ENCODE results near the gene NHLH1.

NHLH1 gene

DNA sequence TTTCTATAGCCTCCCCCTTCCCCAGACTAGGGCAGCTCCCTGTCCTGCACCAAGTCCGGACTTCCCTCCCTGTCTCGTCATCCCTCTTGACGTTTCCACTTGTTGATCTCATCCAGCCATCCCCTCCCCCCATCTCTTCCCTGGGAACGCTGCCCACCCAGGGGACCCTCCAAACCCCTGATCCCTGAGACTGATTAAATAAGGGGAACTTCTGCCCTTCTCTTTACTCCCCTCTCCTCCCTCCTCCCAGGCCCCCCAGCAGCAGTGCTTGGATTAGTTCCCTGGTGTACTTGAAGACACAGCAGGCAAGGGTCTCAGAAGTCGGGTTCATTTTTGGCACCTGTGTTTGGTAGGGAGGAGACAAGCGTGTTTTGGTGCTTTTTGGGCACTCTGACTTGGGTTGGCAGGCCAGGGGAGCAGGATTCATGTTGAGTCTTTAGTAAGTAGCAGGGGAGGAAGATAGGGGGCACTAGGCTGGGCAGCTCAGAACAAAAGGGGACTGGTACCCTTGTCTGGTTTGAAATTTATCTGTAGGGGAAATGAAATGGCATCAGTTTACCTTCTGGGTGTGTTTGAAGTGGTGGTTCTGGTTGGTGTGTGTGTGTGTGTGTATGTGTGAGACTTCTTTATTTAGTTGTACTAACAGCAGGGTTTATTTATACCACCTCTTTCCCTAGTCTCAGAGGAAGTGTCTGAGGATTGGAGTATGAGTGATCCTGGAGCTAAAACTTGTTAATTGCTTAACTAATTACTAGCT lies 44.6 kb downstream of the NHLH1 start:
- Histone ChIP-seq H3K36me3 (ENCODE audit: control insufficient read depth, insufficient read depth, low read length) (peaks cover 13% of the 10 kb centered on the region), H3K27me3 (ENCODE audit: control insufficient read depth, insufficient read depth, low read length) (no peaks in the 10 kb centered on the region), H3K9me3 (ENCODE audit: control insufficient read depth, insufficient read depth, low read depth, low read length) (no peaks in the 10 kb centered on the region), H3K9ac (ENCODE audit: low read length) (no peak overlapping the region), H3K27ac (ENCODE audit: low read depth, low read length) (no peak overlapping the region), H3K4me3 (ENCODE audit: low read depth, low read length) (no peak overlapping the region), H3K4me1 (ENCODE audit: control insufficient read depth, insufficient read depth, low read length) (peaks cover 56% of the 10 kb centered on the region)

DNA sequence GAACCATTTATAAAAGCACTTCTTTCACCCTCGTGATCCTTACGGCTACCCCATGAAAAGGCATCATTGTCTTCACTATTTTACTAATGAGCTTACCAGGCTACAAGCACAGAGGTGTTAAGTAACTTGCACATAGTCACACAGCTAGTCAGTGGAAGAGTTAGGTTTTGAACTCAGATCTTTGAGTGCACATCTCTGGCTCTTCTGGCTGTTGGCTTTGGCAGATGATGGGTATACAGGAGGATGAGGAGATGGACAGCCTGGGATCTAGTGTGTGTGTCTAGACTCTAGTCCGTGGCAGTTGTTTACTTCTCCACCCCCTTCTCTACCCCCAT lies 45.1 kb downstream of the NHLH1 start:
- no peak overlapping the region for H3K4me3 ChIP-seq (ENCODE audit: low read depth, low read length)
- H3K27ac ChIP-seq (ENCODE audit: low read depth, low read length), result no peak overlapping the region
- H3K9ac ChIP-seq (ENCODE audit: low read length), result no peak overlapping the region
- H3K4me1 ChIP-seq (ENCODE audit: control insufficient read depth, insufficient read depth, low read length), result peaks cover 55% of the 10 kb centered on the region
- no peaks in the 10 kb centered on the region for H3K27me3 ChIP-seq (ENCODE audit: control insufficient read depth, insufficient read depth, low read length)
- no peaks in the 10 kb centered on the region for H3K9me3 ChIP-seq (ENCODE audit: control insufficient read depth, insufficient read depth, low read depth, low read length)
- H3K36me3 ChIP-seq (ENCODE audit: control insufficient read depth, insufficient read depth, low read length), result peaks cover 17% of the 10 kb centered on the region

DNA sequence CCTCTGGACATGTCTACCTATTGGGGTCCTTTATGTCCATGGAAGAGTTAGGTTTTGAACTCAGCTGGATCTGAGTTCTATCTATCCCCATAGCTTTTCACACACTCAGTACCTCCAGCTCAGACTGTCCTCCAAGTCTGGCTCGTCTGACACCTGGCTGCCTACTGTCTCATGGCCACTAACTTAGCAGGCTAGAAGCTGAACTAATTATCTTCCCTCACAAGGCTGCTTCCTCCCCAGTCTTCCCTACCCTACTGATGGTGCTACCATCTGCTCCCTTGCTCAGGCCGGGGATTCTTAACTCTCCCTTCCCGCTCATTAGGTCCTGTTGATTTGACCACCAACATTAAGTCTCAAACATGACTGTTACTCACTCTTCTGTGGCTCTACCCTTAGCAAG lies 46.8 kb downstream of the NHLH1 start:
- Histone ChIP-seq H3K4me1 (ENCODE audit: control insufficient read depth, insufficient read depth, low read length) (peaks cover 38% of the 10 kb centered on the region), H3K9ac (ENCODE audit: low read length) (no peak overlapping the region), H3K36me3 (ENCODE audit: control insufficient read depth, insufficient read depth, low read length) (peaks cover 28% of the 10 kb centered on the region), H3K9me3 (ENCODE audit: control insufficient read depth, insufficient read depth, low read depth, low read length) (no peaks in the 10 kb centered on the region), H3K4me3 (ENCODE audit: low read depth, low read length) (no peak overlapping the region), H3K27ac (ENCODE audit: low read depth, low read length) (no peak overlapping the region), H3K27me3 (ENCODE audit: control insufficient read depth, insufficient read depth, low read length) (no peaks in the 10 kb centered on the region)

DNA sequence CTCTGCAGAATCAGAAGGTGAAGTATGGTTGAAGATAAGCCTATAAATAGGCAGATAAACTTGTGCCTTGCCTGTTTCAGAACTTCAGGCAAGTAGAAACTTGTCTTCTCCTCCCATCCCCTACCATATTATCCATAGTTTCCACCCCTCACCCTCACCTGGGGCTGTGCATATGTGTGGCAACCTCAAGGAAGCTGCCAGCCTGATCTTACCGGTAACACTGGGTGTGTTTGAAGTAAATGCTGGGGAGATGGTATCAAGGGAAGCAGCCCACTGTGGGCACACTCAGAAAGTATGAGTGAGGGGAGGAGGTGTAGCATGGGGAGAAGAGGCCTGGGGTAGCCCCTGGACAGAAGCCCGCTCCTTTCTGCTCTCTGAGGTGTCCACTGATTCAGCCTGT lies 48.0 kb downstream of the NHLH1 start:
- no peaks in the 10 kb centered on the region for H3K9me3 ChIP-seq (ENCODE audit: control insufficient read depth, insufficient read depth, low read depth, low read length)
- H3K4me3 ChIP-seq (ENCODE audit: low read depth, low read length), result no peak overlapping the region
- H3K36me3 ChIP-seq (ENCODE audit: control insufficient read depth, insufficient read depth, low read length), result peaks cover 40% of the 10 kb centered on the region
- H3K4me1 ChIP-seq (ENCODE audit: control insufficient read depth, insufficient read depth, low read length), result peaks cover 26% of the 10 kb centered on the region
- H3K27ac ChIP-seq (ENCODE audit: low read depth, low read length), result no peak overlapping the region
- no peaks in the 10 kb centered on the region for H3K27me3 ChIP-seq (ENCODE audit: control insufficient read depth, insufficient read depth, low read length)
- no peak overlapping the region for H3K9ac ChIP-seq (ENCODE audit: low read length)

DNA sequence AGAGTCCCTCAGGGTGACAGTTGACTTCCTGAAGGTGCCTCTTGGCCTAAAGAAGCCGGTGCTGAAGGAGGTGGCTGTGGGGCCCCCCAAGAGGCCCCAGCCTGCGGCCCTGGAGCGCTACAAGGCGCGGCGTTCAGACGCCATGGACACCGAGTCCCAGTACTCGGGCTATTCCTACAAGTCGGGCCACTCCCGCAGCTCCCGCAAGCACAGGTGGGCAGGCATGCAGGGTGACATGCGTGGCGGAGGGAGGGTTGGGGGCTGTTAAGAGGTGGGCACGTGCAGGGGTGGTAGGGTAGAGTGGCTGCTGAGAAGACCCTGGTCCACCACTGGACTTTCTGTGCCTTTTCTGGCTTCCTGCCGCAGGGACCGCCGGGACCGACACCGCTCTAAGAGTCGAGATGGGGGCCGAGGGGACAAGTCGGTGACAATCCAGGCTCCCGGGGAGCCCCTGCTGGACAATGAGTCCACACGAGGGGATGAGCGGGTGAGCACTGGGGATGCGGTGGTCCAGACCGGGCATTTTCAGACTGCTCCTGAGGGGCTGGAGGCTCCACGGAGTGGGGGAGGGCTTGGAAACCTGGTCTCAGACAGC lies 48.9 kb downstream of the NHLH1 start:
- Histone ChIP-seq H3K36me3 (ENCODE audit: control insufficient read depth, insufficient read depth, low read length) (peaks cover 49% of the 10 kb centered on the region), H3K4me1 (ENCODE audit: control insufficient read depth, insufficient read depth, low read length) (peaks cover 18% of the 10 kb centered on the region), H3K9me3 (ENCODE audit: control insufficient read depth, insufficient read depth, low read depth, low read length) (no peaks in the 10 kb centered on the region), H3K27ac (ENCODE audit: low read depth, low read length) (no peak overlapping the region), H3K27me3 (ENCODE audit: control insufficient read depth, insufficient read depth, low read length) (no peaks in the 10 kb centered on the region), H3K9ac (ENCODE audit: low read length) (no peak overlapping the region), H3K4me3 (ENCODE audit: low read depth, low read length) (no peak overlapping the region)

DNA sequence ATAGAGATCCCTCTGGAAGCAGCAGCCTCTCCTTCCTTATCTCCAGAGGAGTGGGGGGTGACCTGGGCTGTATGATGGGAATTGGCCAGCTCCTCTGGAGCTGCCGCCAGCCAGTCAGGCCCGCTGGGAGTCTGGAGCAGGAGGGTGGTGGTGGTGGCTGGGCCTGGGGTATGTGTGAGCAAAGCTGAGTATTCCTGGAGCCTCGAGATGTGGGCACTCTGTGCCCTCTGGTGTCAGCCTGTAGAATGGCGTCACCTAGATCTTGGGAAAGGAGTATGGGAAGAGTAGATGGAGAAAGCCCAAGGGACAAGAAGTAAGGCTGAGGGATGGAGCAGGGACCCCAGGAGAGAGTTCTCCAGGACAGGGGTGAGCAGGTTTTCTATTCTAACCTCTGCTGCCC lies 49.5 kb downstream of the NHLH1 start:
- H3K9me3 ChIP-seq (ENCODE audit: control insufficient read depth, insufficient read depth, low read depth, low read length), result no peaks in the 10 kb centered on the region
- H3K27ac ChIP-seq (ENCODE audit: low read depth, low read length), result no peak overlapping the region

DNA sequence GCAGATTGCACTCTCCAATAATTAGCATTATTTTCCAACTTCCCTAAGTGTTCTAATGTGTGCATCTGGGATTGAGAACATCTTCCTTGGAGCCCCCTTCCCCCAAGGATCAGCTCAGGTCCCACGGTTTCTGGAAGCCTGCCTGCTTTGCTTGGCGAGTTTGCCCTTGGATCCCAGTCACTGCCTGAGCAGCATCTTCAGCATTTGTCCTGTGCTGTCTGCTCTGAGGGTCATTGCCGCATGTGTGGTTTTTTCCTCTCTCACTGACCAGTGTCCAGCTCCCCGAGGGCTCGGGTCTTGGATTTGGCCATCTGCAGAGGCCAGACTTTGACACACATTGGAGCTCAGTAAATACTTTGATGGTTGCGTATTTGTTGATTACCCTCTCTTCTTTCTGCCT lies 51.6 kb downstream of the NHLH1 start:
- Histone ChIP-seq H3K27me3 (ENCODE audit: control insufficient read depth, insufficient read depth, low read length) (no peaks in the 10 kb centered on the region), H3K36me3 (ENCODE audit: control insufficient read depth, insufficient read depth, low read length) (peaks cover 74% of the 10 kb centered on the region)

More for the DNA sequence above, 49.5 kb downstream of the NHLH1 start:
- peaks cover 55% of the 10 kb centered on the region for H3K36me3 ChIP-seq (ENCODE audit: control insufficient read depth, insufficient read depth, low read length)
- H3K9ac ChIP-seq (ENCODE audit: low read length), result no peak overlapping the region
- H3K27me3 ChIP-seq (ENCODE audit: control insufficient read depth, insufficient read depth, low read length), result no peaks in the 10 kb centered on the region
- H3K4me3 ChIP-seq (ENCODE audit: low read depth, low read length), result no peak overlapping the region
- H3K4me1 ChIP-seq (ENCODE audit: control insufficient read depth, insufficient read depth, low read length), result peaks cover 13% of the 10 kb centered on the region; the same call in 1 of the 2 replicates

DNA sequence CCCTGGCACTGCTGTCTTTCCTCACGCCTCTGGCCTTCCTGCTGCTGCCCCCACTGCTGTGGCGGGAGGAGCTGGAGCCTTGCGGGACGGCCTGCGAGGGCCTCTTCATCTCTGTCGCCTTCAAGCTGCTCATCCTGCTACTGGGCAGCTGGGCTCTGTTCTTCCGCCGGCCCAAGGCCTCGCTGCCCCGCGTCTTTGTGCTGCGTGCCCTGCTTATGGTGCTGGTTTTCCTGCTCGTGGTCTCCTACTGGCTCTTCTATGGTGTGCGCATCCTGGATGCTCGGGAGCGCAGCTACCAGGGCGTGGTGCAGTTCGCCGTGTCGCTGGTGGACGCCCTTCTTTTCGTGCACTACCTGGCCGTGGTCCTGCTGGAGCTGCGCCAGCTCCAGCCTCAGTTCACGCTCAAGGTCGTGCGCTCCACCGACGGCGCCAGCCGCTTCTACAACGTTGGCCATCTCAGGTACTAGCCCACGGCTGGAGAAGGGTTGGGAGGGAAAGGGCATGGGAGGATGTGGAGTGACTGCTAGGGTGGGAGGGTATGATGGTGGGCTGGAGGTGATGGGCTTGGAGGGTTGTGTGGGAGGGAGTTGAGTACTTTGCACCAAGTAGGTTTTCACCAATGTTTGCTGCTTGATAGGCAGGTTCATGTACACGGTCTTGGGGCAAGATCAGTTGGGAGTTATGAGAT lies 52.4 kb downstream of the NHLH1 start:
- Histone ChIP-seq H3K9ac (ENCODE audit: low read length) (no peak overlapping the region), H3K27ac (ENCODE audit: low read depth, low read length) (no peak overlapping the region), H3K9me3 (ENCODE audit: control insufficient read depth, insufficient read depth, low read depth, low read length) (no peaks in the 10 kb centered on the region), H3K27me3 (ENCODE audit: control insufficient read depth, insufficient read depth, low read length) (no peaks in the 10 kb centered on the region), H3K36me3 (ENCODE audit: control insufficient read depth, insufficient read depth, low read length) (peaks cover 82% of the 10 kb centered on the region), H3K4me3 (ENCODE audit: low read depth, low read length) (no peak overlapping the region), H3K4me1 (ENCODE audit: control insufficient read depth, insufficient read depth, low read length) (peaks cover 2% of the 10 kb centered on the region; the same call in 1 of the 2 replicates)

More for the DNA sequence above, 51.6 kb downstream of the NHLH1 start:
- H3K4me3 ChIP-seq (ENCODE audit: low read depth, low read length), result no peak overlapping the region
- no peaks in the 10 kb centered on the region for H3K9me3 ChIP-seq (ENCODE audit: control insufficient read depth, insufficient read depth, low read depth, low read length)
- no peak overlapping the region for H3K9ac ChIP-seq (ENCODE audit: low read length)
- H3K27ac ChIP-seq (ENCODE audit: low read depth, low read length), result no peak overlapping the region
- H3K4me1 ChIP-seq (ENCODE audit: control insufficient read depth, insufficient read depth, low read length), result peaks cover 10% of the 10 kb centered on the region; the same call in 1 of the 2 replicates

DNA sequence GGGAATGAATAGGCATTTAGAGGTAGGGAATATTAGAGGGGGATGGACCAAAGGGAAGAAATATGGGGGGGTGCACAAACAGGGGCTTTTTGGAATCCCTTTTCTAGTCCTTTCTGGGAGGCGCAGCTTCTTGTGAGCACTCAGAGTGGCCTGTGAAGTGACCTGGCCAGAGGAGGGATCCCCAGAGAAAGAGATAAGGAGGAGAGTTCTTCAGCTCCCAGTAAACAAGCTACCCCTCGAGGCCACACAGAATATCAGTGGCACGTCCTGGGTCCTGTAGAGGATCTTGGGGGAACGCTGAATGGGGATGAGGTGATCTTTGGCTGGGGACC lies 52.9 kb downstream of the NHLH1 start:
- peaks cover 87% of the 10 kb centered on the region for H3K36me3 ChIP-seq (ENCODE audit: control insufficient read depth, insufficient read depth, low read length)
- H3K27ac ChIP-seq (ENCODE audit: low read depth, low read length), result no peak overlapping the region
- H3K4me1 ChIP-seq (ENCODE audit: control insufficient read depth, insufficient read depth, low read length), result no peaks in the 10 kb centered on the region
- H3K4me3 ChIP-seq (ENCODE audit: low read depth, low read length), result no peak overlapping the region
- H3K27me3 ChIP-seq (ENCODE audit: control insufficient read depth, insufficient read depth, low read length), result no peaks in the 10 kb centered on the region
- no peak overlapping the region for H3K9ac ChIP-seq (ENCODE audit: low read length)
- H3K9me3 ChIP-seq (ENCODE audit: control insufficient read depth, insufficient read depth, low read depth, low read length), result no peaks in the 10 kb centered on the region

DNA sequence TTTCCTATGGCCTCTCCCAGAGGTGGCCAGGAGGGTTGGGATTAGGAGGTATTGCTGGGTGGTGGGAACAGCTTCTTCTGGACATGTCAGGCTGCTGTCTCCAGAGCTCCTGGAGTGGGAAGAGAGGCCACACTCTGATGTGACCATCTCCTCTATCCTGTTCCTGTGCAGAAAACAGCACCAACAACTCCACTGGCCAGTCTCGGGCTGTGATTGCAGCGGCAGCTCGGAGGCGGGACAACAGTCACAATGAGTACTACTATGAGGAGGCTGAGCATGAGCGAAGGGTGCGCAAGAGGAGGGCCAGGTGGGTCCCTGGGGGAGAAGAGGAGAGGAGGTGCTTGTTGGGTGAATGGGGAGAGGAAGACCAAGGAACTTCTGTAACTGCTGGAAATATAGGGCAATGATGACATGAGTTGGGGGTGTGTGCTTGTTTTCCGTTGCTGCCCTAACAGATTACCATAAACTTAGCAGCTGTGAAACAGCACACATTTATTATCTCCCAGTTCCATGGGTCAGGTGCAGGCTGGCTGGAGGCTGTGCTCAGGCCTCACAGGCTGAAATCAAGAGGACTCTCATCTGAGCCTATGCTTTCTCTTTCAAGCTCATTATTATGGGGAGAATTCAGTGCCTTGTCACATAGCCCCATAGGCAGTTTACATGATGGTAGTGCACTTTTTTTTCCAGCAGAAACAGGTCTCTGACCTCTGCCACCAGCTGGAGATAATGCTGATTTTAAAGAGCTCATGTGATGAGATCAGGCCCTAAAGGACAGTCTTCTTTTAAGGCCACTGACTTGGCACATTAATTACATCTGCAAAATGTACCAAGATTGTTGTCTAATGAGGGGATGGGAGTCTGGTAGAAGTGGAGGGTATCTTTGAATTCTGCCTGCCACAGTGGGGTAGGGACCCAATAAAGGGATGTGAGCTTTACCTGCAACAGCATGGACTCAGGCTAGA lies 54.3 kb downstream of the NHLH1 start:
- H3K36me3 ChIP-seq (ENCODE audit: control insufficient read depth, insufficient read depth, low read length), result peaks cover 88% of the 10 kb centered on the region
- H3K9ac ChIP-seq (ENCODE audit: low read length), result no peak overlapping the region

More for the DNA sequence above, 54.3 kb downstream of the NHLH1 start:
- no peak overlapping the region for H3K4me3 ChIP-seq (ENCODE audit: low read depth, low read length)
- no peaks in the 10 kb centered on the region for H3K27me3 ChIP-seq (ENCODE audit: control insufficient read depth, insufficient read depth, low read length)
- H3K27ac ChIP-seq (ENCODE audit: low read depth, low read length), result no peak overlapping the region
- H3K4me1 ChIP-seq (ENCODE audit: control insufficient read depth, insufficient read depth, low read length), result no peaks in the 10 kb centered on the region
- no peaks in the 10 kb centered on the region for H3K9me3 ChIP-seq (ENCODE audit: control insufficient read depth, insufficient read depth, low read depth, low read length)
